ENCODE results near the gene CRABP2.

- TF ChIP-seq EZH2phosphoT487 (IDR thresholded peaks at IDR 0.05; ENCODE audit: borderline replicate concordance) (no peak), REST (IDR thresholded peaks at IDR 0.05; ENCODE audit: low read depth) (no peak), CTCF (IDR thresholded peaks at IDR 0.05 in 2 of 3, conservative IDR thresholded peaks at IDR 0.05 in 1 of 3; ENCODE audit: borderline replicate concordance in 1 of 3, insufficient read depth in 1 of 3, low read depth in 2 of 3, low read length in 2 of 3) (no peak), ZNF274 (IDR thresholded peaks at IDR 0.05; ENCODE audit: low read depth, low read length) (no peak), EZH2 (IDR thresholded peaks at IDR 0.05) (no peak), JUND (IDR thresholded peaks at IDR 0.05) (no peak)
These were observed 49.4 kb downstream of the CRABP2 start for GRCh38 chr1:156655904-156656516.

Data from HCT116 (cell line).